Endothelial cell of umbilical vein (primary cell): ENCODE data around the gene SLC9C2. TPM values are rescaled to one million over a fixed set of nuclear protein-coding genes. Genes with fewer than 3 reads are reported as not detected.

Source experiments
- BruUV-seq: library from RNA; stranded (reverse); fragments of 400-500 nt; replicated peaks from 2 replicates; lab custom pipeline; 2021; lab: Mats Ljungman, UMichigan
- CTCF ChIA-PET: fragments of 300-600, 350-600 bp; sonication (Branson Sonifier 250); formaldehyde crosslinking; loops from one replicate; lab custom pipeline; 2021; ENCODE audit warnings: antibody characterized with exemption, inconsistent platforms; lab: Charles Lee
- POLR2A ChIA-PET: fragments of 300-600, 350-600 bp; sonication (Branson Sonifier 250); formaldehyde crosslinking; loops from one replicate; lab custom pipeline; 2021; ENCODE audit warnings: antibody characterized with exemption, inconsistent platforms; lab: Charles Lee
- DNase-seq: peaks from one replicate; pipeline ENCODE4 v3.0.0-alpha.2; 2011; ENCODE audit warnings: low read depth, low spot score
- FAIRE-seq: peaks from 2 replicates; lab custom pipeline; 2011; peaks lifted over from hg19 to GRCh38; lab: Jason Lieb, UNC
- H2AFZ ChIP-seq: 2 replicates; pipeline ENCODE4 v1.6.0; 2012; ENCODE audit warnings: low read depth, low read length, control low read depth, inconsistent platforms
- H3K27ac ChIP-seq: 2 replicates; pipeline ENCODE4 v1.5.1; 2011; ENCODE audit warnings: low read depth, mild to moderate bottlenecking, control low read depth, low read length, moderate library complexity; ENCODE audit not compliant: insufficient read depth
- H3K27me3 ChIP-seq, 2 experiments: 2 replicates each; pipeline versions ENCODE4 v1.6.0 to v1.6.1; 2011; ENCODE audit warnings: low read length in 2 of 2, mixed read lengths in 1 of 2; ENCODE audit not compliant: control insufficient read depth in 2 of 2, insufficient read depth in 2 of 2
- H3K36me3 ChIP-seq, 2 experiments: 2 replicates in 1 of 2; 3 replicates in 1 of 2; pipeline ENCODE4 v1.5.1; 2011; ENCODE audit warnings: low read length in 2 of 2, mild to moderate bottlenecking in 1 of 2, moderate library complexity in 1 of 2; ENCODE audit not compliant: control insufficient read depth in 2 of 2, insufficient read depth in 2 of 2; ENCODE audit errors: extremely low read depth in 1 of 2
- H3K4me1 ChIP-seq: 3 replicates; pipeline ENCODE4 v1.5.1; 2011; ENCODE audit warnings: mild to moderate bottlenecking, low read length; ENCODE audit not compliant: control insufficient read depth, insufficient read depth; ENCODE audit errors: extremely low read depth
- H3K4me2 ChIP-seq: 2 replicates; pipeline ENCODE4 v1.6.1; 2011; ENCODE audit warnings: low read length, control low read depth, mixed read lengths; ENCODE audit not compliant: insufficient read depth
- H3K4me3 ChIP-seq, 3 experiments: fragments of 200-600 bp in 1 of 3; sonication (generic), shearing (Covaris generic) in 1 of 3; replicated peaks in 1 of 3; 2 replicates each; pipeline ENCODE4 v1.5.1; 2011 to 2016; ENCODE audit warnings: control low read depth in 3 of 3, low read length in 3 of 3, mild to moderate bottlenecking in 2 of 3, inconsistent platforms in 1 of 3, low read depth in 1 of 3, moderate library complexity in 1 of 3; ENCODE audit not compliant: insufficient read depth in 1 of 3
- H3K79me2 ChIP-seq: 2 replicates; pipeline ENCODE4 v1.6.0; 2012; ENCODE audit warnings: low read length, inconsistent platforms; ENCODE audit not compliant: control insufficient read depth, insufficient read depth
- H3K9ac ChIP-seq: replicated peaks from 2 replicates; pipeline ENCODE3; 2011; ENCODE audit warnings: low read length, control low read depth; ENCODE audit not compliant: insufficient read depth; ENCODE audit errors: extremely low read depth
- H3K9me1 ChIP-seq: replicated peaks from 3 replicates; pipeline ENCODE4 v1.6.0; 2011; ENCODE audit warnings: mild to moderate bottlenecking, low read length; ENCODE audit not compliant: control insufficient read depth, insufficient read depth; ENCODE audit errors: extremely low read depth
- H3K9me3 ChIP-seq: replicated peaks from 2 replicates; pipeline ENCODE4 v1.5.1; 2012; ENCODE audit warnings: low read length, inconsistent platforms; ENCODE audit not compliant: control insufficient read depth, insufficient read depth
- H4K20me1 ChIP-seq: replicated peaks from 2 replicates; pipeline ENCODE3; 2011; ENCODE audit warnings: mild to moderate bottlenecking, low read length; ENCODE audit not compliant: control insufficient read depth, insufficient read depth; ENCODE audit errors: extremely low read depth
- EZH2 ChIP-seq: IDR thresholded peaks from 2 replicates; pipeline ENCODE4 v1.6.1; 2012; ENCODE audit warnings: borderline replicate concordance, low read depth, mild to moderate bottlenecking, moderate library complexity, low read length, inconsistent platforms; ENCODE audit not compliant: severe bottlenecking
- FOS ChIP-seq: IDR thresholded peaks from 2 replicates; pipeline ENCODE4 v1.6.1; 2011; ENCODE audit warnings: mild to moderate bottlenecking, low read length, moderate library complexity, borderline replicate concordance; ENCODE audit not compliant: insufficient read depth
- GATA2 ChIP-seq: IDR thresholded peaks from 2 replicates; pipeline ENCODE4 v1.7.0; 2011; ENCODE audit warnings: low read depth, mild to moderate bottlenecking, moderate library complexity, mixed read lengths, low read length; ENCODE audit not compliant: insufficient read length, insufficient read depth
- JUN ChIP-seq: IDR thresholded peaks from 2 replicates; pipeline ENCODE4 v1.6.1; 2011; ENCODE audit warnings: borderline replicate concordance, low read depth; ENCODE audit not compliant: insufficient read length, insufficient read depth
- MAX ChIP-seq: IDR thresholded peaks from 2 replicates; pipeline ENCODE4 v1.6.1; 2011; ENCODE audit not compliant: insufficient read depth, insufficient read length
- MYC ChIP-seq: IDR thresholded peaks from one replicate; pipeline ENCODE4 v1.6.1; 2011; ENCODE audit warnings: mild to moderate bottlenecking, low read depth, low read length
- POLR2A ChIP-seq: IDR thresholded peaks from 2 replicates; pipeline ENCODE4 v1.6.1; 2012; ENCODE audit warnings: low read depth, mild to moderate bottlenecking, control low read depth, low read length
- POLR2AphosphoS5 ChIP-seq: IDR thresholded peaks from 2 replicates; pipeline ENCODE4 v1.6.1; 2012; ENCODE audit warnings: low read depth, mild to moderate bottlenecking, control low read depth, low read length, moderate library complexity; ENCODE audit not compliant: insufficient read depth
- dilution Hi-C: fragments of 300-500 bp; cut with MboI; formaldehyde crosslinking; loops from one replicate; pipeline ENCODE4 v1.15.0; 2019; ENCODE audit warnings: low sequenced_read_pairs; ENCODE audit not compliant: extremely low pct_ligation_motif_present
- intact Hi-C: fragments of 100-400 bp; cut with micrococcal nuclease; formaldehyde crosslinking; loops from one replicate; pipeline ENCODE4 v1.10.0; 2022
- polyA plus RNA-seq, 4 experiments: library from polyadenylated mRNA; depleted of rRNA in 3 of 4; stranded (reverse) in 3 of 4; unstranded in 1 of 4; fragments of >200 nt; gene quantifications; 2 replicates each; pipeline versions ENCODE4 v1.2.1 to v1.2.3, GENCODE V29; 2011 to 2012; ENCODE audit warnings: missing spikeins in 1 of 4
- total RNA-seq: library from RNA; stranded (reverse); gene quantifications from 2 replicates; pipeline ENCODE4 v1.2.3, GENCODE V29; 2021
- TF ChIP-seq, protein P1 (sequence below), 2 donors: IDR thresholded peaks; 1 replicate in 1 of 2; 2 replicates in 1 of 2; pipeline ENCODE4 v1.5.1; 2011; ENCODE audit warnings: low read length in 2 of 2, mild to moderate bottlenecking in 2 of 2, moderate library complexity in 2 of 2, control low read depth in 1 of 2, inconsistent platforms in 1 of 2, low read depth in 1 of 2; ENCODE audit not compliant: insufficient read depth in 1 of 2; ENCODE audit errors: extremely low read depth in 1 of 2

SLC9C2 gene
- total and polyA plus RNA-seq, 2 donors (not counting 3 experiments of a cell fraction or from before 2014, with no cell fraction given): 0.15 TPM; not detected in 1

GRCh38 chr1:173545688-173546087, 57.2 kb downstream of the SLC9C2 start:
- Histone ChIP-seq H3K9me3 (no peaks in the 10 kb centered on the region), H3K4me1 (peaks cover 13% of the 10 kb centered on the region), H3K27ac (no peak overlapping the region), H3K36me3 (no peaks in the 10 kb centered on the region), H3K9ac (no peak overlapping the region), H3K27me3 (no peaks in the 10 kb centered on the region), H3K4me3 (no peak overlapping the region), H4K20me1 (no peaks in the 10 kb centered on the region), H2AFZ (no peak overlapping the region), H3K79me2 (no peaks in the 10 kb centered on the region), H3K9me1 (no peaks in the 10 kb centered on the region), H3K4me2 (no peak overlapping the region)
- ChIA-PET CTCF (no interaction called here), POLR2A (no interaction called here)
- TF ChIP-seq GATA2 (no peak), POLR2A (no peak), MYC (no peak), FOS (no peak), EZH2 (no peak), POLR2AphosphoS5 (no peak), MAX (no peak), JUN (no peak)
- TF ChIP-seq, protein P1, sequence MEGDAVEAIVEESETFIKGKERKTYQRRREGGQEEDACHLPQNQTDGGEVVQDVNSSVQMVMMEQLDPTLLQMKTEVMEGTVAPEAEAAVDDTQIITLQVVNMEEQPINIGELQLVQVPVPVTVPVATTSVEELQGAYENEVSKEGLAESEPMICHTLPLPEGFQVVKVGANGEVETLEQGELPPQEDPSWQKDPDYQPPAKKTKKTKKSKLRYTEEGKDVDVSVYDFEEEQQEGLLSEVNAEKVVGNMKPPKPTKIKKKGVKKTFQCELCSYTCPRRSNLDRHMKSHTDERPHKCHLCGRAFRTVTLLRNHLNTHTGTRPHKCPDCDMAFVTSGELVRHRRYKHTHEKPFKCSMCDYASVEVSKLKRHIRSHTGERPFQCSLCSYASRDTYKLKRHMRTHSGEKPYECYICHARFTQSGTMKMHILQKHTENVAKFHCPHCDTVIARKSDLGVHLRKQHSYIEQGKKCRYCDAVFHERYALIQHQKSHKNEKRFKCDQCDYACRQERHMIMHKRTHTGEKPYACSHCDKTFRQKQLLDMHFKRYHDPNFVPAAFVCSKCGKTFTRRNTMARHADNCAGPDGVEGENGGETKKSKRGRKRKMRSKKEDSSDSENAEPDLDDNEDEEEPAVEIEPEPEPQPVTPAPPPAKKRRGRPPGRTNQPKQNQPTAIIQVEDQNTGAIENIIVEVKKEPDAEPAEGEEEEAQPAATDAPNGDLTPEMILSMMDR (IDR thresholded peaks at IDR 0.05; ENCODE audit: extremely low read depth in 1 of 2, insufficient read depth in 1 of 2, low read depth in 1 of 2, low read length in 2 of 2): no peak
- no peak for DNase-seq
- FAIRE-seq: no peak
- BruUV-seq: no TSS peak
- dilution Hi-C loops: no loop called here
- intact Hi-C loops: no loop called here
